Measurements from ENCODE around the gene ZNF516. TPM values are rescaled to one million over a fixed set of nuclear protein-coding genes. Genes with fewer than 3 reads are reported as not detected.

ZNF516 gene
- total RNA-seq, 1 experiment from 2014 or later: 28.3 TPM

DNA sequence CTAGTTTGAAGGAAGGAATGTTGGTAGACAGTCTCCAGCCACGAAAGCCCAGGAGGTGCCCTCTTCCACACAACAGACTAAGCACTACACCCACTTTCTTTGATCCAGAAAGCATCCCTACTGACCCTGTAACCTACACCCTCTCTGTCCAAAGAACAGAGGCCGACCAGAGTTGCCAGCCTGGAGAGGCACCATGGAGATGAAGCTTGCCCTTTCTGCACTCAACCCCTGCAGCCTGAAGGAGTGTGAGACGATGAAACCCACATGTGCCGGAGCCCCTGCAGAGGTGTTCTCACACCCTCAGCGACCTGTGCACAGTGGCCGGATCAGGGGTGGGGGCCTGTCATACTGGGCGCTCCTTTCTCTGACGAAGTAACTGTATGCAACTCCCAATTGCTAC lies 136.3 kb downstream of the ZNF516 start:
- H3K4me3 Mint-ChIP-seq (ENCODE audit: unreplicated experiment): no peak overlapping the region
- DNase-seq (ENCODE audit: unreplicated experiment): no peak
- H3K27me3 Mint-ChIP-seq (ENCODE audit: insufficient read depth, unreplicated experiment): no peaks in the 10 kb centered on the region
- CTCF ChIA-PET: interaction anchor here (1.1 kb wide), 1 partner anchor 1302 kb away, joined by 3 read pairs; no protein-coding TSS in a partner anchor
- intact Hi-C loops (cut with micrococcal nuclease): no loop called here
- H3K27ac Mint-ChIP-seq (ENCODE audit: low read depth, unreplicated experiment): no peak overlapping the region
- POLR2A ChIA-PET: no interaction called here
- H3K9me3 Mint-ChIP-seq (ENCODE audit: unreplicated experiment): no peaks in the 10 kb centered on the region
- peaks cover 47% of the 10 kb centered on the region for H3K36me3 Mint-ChIP-seq (ENCODE audit: insufficient read depth, unreplicated experiment)
- TF ChIP-seq, protein P1, sequence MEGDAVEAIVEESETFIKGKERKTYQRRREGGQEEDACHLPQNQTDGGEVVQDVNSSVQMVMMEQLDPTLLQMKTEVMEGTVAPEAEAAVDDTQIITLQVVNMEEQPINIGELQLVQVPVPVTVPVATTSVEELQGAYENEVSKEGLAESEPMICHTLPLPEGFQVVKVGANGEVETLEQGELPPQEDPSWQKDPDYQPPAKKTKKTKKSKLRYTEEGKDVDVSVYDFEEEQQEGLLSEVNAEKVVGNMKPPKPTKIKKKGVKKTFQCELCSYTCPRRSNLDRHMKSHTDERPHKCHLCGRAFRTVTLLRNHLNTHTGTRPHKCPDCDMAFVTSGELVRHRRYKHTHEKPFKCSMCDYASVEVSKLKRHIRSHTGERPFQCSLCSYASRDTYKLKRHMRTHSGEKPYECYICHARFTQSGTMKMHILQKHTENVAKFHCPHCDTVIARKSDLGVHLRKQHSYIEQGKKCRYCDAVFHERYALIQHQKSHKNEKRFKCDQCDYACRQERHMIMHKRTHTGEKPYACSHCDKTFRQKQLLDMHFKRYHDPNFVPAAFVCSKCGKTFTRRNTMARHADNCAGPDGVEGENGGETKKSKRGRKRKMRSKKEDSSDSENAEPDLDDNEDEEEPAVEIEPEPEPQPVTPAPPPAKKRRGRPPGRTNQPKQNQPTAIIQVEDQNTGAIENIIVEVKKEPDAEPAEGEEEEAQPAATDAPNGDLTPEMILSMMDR (IDR thresholded peaks at IDR 0.05; ENCODE audit: unreplicated experiment): no peak
- peaks cover 8% of the 10 kb centered on the region for H3K4me1 Mint-ChIP-seq (ENCODE audit: insufficient read depth, unreplicated experiment)
- BruUV-seq (replicated peaks): no TSS peak

GRCh38 chr18:76357585-76358260 lies 137.3 kb downstream of the ZNF516 start:
- Mint-ChIP-seq H3K27ac (ENCODE audit: low read depth, unreplicated experiment) (no peak overlapping the region), H3K4me1 (ENCODE audit: insufficient read depth, unreplicated experiment) (peaks cover 9% of the 10 kb centered on the region), H3K27me3 (ENCODE audit: insufficient read depth, unreplicated experiment) (no peaks in the 10 kb centered on the region), H3K36me3 (ENCODE audit: insufficient read depth, unreplicated experiment) (peaks cover 38% of the 10 kb centered on the region), H3K4me3 (ENCODE audit: unreplicated experiment) (no peak overlapping the region), H3K9me3 (ENCODE audit: unreplicated experiment) (no peaks in the 10 kb centered on the region)
- TF ChIP-seq, protein P1 (IDR thresholded peaks at IDR 0.05; ENCODE audit: unreplicated experiment): no peak
- CTCF ChIA-PET: interaction anchor here (0.5 kb wide), 1 partner anchor 100 kb away, joined by 3 read pairs; no protein-coding TSS in a partner anchor
- DNase-seq (ENCODE audit: unreplicated experiment): no peak
- BruUV-seq (replicated peaks): no TSS peak
- POLR2A ChIA-PET: no interaction called here
- intact Hi-C loops (cut with micrococcal nuclease): no loop called here

- TF ChIP-seq, protein P1 (IDR thresholded peaks at IDR 0.05; ENCODE audit: unreplicated experiment): no peak
- peaks cover 33% of the 10 kb centered on the region for H3K36me3 Mint-ChIP-seq (ENCODE audit: insufficient read depth, unreplicated experiment)
- DNase-seq (ENCODE audit: unreplicated experiment): no peak
- BruUV-seq (replicated peaks): no TSS peak
- CTCF ChIA-PET: interaction anchor here (1.1 kb wide), 1 partner anchor 352 kb away, joined by 4 read pairs; no protein-coding TSS in a partner anchor
- POLR2A ChIA-PET: no interaction called here
- H3K27me3 Mint-ChIP-seq (ENCODE audit: insufficient read depth, unreplicated experiment): no peaks in the 10 kb centered on the region
- H3K4me3 Mint-ChIP-seq (ENCODE audit: unreplicated experiment): no peak overlapping the region
- intact Hi-C loops (cut with micrococcal nuclease): no loop called here
- H3K4me1 Mint-ChIP-seq (ENCODE audit: insufficient read depth, unreplicated experiment): peaks cover 15% of the 10 kb centered on the region
- H3K9me3 Mint-ChIP-seq (ENCODE audit: unreplicated experiment): no peaks in the 10 kb centered on the region
- no peak overlapping the region for H3K27ac Mint-ChIP-seq (ENCODE audit: low read depth, unreplicated experiment)
Measured at GRCh38 chr18:76357174-76357573, 137.9 kb downstream of the ZNF516 start.

DNA sequence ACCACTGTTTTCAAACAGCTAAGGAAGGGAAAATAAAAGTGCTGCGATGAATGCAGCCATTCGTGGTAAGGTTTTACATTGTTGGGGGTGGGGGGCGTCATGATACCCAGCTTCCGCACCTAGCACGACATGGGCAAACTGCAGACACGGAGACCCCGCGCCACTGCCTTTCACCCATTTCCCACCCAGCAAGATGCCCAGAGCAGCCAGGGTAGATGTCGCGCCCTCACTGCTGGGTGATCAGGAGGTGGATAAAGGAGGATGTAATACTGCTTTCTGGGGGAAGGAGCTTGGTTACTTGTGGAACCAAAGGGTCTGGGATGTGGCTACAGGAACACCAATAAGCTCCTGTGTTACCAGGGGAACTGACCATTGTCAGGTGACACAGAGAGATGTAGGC lies 138.4 kb downstream of the ZNF516 start:
- H3K4me1 Mint-ChIP-seq (ENCODE audit: insufficient read depth, unreplicated experiment): peaks cover 20% of the 10 kb centered on the region
- intact Hi-C loops (cut with micrococcal nuclease): no loop called here
- ChIA-PET POLR2A (no interaction called here), CTCF (interaction anchor here (1.1 kb wide), 1 partner anchor 353 kb away, joined by 4 read pairs; no protein-coding TSS in a partner anchor)
- no peak overlapping the region for H3K4me3 Mint-ChIP-seq (ENCODE audit: unreplicated experiment)
- H3K9me3 Mint-ChIP-seq (ENCODE audit: unreplicated experiment): no peaks in the 10 kb centered on the region
- peaks cover 28% of the 10 kb centered on the region for H3K36me3 Mint-ChIP-seq (ENCODE audit: insufficient read depth, unreplicated experiment)
- DNase-seq (ENCODE audit: unreplicated experiment): no peak
- no peak overlapping the region for H3K27ac Mint-ChIP-seq (ENCODE audit: low read depth, unreplicated experiment)
- no peaks in the 10 kb centered on the region for H3K27me3 Mint-ChIP-seq (ENCODE audit: insufficient read depth, unreplicated experiment)
- TF ChIP-seq, protein P1 (IDR thresholded peaks at IDR 0.05; ENCODE audit: unreplicated experiment): no peak
- no TSS peak for BruUV-seq (replicated peaks)
